GM12874 (cell line): ENCODE results near the gene TGFA.

ENCODE experiments used
- TF ChIP-seq, protein P1 (sequence below): IDR thresholded peaks from 2 replicates; pipeline ENCODE4 v1.5.1; 2011; ENCODE audit warnings: low read depth, mild to moderate bottlenecking, control low read depth, low read length, moderate library complexity; ENCODE audit not compliant: insufficient read depth

The TGFA gene

DNA sequence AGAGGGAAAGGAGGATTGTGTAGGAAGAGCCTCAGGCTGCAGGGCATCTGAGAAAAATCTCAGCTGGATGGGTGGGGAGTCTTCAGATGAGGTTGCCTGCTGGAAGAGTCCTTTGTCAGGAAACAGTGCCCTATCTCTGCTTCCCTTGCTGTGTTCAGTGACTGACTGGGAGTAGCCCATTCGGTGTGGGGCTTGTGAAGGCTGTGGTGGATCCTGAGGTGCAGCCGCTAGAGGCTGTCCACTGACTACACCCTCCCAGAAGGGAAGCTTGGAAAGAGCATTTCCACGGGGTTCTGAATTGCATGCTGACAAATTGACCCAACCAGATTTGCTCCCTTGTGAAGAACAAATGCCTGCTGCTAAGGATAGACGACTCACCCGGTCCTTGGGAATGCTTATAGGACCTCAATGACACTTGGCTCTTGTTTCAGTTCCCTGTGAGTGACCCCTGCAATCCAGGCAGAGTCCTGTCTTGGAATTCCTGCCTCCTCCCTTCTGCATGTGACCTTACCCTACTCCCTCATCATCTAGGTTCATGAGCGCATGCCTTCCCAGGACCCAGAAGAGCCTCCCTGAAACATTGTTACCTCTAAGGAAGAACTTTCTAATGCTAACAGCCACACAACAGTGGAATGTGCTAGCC lies 142.0 kb downstream of the TGFA start:
- TF ChIP-seq, protein P1, sequence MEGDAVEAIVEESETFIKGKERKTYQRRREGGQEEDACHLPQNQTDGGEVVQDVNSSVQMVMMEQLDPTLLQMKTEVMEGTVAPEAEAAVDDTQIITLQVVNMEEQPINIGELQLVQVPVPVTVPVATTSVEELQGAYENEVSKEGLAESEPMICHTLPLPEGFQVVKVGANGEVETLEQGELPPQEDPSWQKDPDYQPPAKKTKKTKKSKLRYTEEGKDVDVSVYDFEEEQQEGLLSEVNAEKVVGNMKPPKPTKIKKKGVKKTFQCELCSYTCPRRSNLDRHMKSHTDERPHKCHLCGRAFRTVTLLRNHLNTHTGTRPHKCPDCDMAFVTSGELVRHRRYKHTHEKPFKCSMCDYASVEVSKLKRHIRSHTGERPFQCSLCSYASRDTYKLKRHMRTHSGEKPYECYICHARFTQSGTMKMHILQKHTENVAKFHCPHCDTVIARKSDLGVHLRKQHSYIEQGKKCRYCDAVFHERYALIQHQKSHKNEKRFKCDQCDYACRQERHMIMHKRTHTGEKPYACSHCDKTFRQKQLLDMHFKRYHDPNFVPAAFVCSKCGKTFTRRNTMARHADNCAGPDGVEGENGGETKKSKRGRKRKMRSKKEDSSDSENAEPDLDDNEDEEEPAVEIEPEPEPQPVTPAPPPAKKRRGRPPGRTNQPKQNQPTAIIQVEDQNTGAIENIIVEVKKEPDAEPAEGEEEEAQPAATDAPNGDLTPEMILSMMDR = no peak

- TF ChIP-seq, protein P1 = no peak
These were observed 150.2 kb downstream of the TGFA start for GRCh38 chr2:70403267-70404053.

DNA sequence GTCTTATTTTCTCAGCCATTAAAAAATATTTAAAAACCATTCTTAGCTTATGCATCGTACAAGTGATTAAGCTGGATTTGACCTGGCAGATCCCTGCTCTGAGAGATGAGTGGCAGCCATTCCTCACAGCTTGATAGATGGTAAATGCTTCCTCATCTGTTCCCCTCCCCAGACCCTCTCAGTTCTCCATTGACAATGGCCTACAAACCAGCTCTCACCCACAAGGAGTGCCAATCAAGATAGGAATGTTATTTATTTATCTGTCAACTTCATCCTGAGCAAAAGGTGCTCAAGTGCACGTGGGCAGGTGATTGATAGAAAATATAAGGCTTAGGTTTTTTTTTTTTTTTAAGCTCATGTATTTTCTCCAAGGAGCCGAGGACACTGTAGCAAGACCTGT lies 153.1 kb downstream of the TGFA start:
- TF ChIP-seq, protein P1 = no peak

GRCh38 chr2:70399046-70399445 lies 154.6 kb downstream of the TGFA start:
- TF ChIP-seq, protein P1 = no peak
